ENCODE results near the gene LRRC4C. TPM values are rescaled to one million over a fixed set of nuclear protein-coding genes. Genes with fewer than 3 reads are reported as not detected.

LRRC4C gene
- total and polyA plus RNA-seq, 2 experiments from 2014 or later: 0.35 to 1.1 TPM

DNA sequence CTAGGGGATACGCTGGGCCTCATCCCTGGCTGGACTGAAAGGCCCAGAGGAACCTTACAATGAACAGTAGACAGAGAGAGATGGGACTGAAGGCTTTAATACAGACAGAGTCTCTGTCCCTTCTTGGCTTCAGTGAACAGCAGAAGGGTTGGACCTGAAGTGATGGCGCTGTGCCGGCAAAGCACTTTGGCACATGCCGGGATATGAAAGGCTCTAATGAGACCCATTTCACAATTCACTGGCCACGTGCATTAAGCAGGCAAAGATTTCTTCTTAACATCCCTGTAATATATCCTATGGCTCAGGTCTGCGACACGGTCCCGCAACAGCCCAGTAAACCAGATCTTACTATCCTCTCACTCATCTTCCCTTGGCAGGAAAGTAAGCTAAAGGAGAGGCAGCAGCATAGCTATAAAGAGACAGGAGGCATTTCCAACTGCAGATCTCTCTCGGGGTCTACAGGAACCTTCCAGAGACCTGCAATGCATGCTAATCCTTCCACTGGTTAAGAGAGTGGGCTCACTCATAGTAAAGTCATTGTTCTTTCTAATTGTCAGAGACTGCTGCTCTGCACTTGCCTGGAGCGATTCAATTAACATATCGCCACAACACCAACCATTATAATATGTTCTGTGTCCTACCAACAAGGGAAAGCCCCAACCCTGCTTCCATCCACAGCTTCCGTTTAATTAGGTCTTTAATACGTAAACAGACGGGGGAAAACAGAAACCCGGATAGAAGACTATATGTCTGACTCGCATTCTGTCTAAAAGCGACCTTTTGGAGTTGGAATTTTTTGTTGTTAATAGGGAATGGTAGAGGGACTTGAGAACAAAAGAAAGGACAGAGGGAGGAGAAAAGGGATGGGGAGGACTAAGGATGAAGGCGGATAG lies 1179.0 kb downstream of the LRRC4C start:
- H3K4me3 ChIP-seq: no peak overlapping the region

More for the DNA sequence above, 1179.0 kb downstream of the LRRC4C start:
- no peak overlapping the region for H3K4me3 Mint-ChIP-seq
- no peaks in the 10 kb centered on the region for H3K79me2 ChIP-seq (replicated peaks; ENCODE audit: insufficient read depth)
- no peak for TF ChIP-seq ZNF114 (CRISPR knock-in tag; IDR thresholded peaks at IDR 0.05)
- TF ChIP-seq, protein P1, sequence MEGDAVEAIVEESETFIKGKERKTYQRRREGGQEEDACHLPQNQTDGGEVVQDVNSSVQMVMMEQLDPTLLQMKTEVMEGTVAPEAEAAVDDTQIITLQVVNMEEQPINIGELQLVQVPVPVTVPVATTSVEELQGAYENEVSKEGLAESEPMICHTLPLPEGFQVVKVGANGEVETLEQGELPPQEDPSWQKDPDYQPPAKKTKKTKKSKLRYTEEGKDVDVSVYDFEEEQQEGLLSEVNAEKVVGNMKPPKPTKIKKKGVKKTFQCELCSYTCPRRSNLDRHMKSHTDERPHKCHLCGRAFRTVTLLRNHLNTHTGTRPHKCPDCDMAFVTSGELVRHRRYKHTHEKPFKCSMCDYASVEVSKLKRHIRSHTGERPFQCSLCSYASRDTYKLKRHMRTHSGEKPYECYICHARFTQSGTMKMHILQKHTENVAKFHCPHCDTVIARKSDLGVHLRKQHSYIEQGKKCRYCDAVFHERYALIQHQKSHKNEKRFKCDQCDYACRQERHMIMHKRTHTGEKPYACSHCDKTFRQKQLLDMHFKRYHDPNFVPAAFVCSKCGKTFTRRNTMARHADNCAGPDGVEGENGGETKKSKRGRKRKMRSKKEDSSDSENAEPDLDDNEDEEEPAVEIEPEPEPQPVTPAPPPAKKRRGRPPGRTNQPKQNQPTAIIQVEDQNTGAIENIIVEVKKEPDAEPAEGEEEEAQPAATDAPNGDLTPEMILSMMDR (conservative IDR thresholded peaks at IDR 0.05; ENCODE audit: low read depth in 2 of 2): no peak
- TF ChIP-seq, protein P2, sequence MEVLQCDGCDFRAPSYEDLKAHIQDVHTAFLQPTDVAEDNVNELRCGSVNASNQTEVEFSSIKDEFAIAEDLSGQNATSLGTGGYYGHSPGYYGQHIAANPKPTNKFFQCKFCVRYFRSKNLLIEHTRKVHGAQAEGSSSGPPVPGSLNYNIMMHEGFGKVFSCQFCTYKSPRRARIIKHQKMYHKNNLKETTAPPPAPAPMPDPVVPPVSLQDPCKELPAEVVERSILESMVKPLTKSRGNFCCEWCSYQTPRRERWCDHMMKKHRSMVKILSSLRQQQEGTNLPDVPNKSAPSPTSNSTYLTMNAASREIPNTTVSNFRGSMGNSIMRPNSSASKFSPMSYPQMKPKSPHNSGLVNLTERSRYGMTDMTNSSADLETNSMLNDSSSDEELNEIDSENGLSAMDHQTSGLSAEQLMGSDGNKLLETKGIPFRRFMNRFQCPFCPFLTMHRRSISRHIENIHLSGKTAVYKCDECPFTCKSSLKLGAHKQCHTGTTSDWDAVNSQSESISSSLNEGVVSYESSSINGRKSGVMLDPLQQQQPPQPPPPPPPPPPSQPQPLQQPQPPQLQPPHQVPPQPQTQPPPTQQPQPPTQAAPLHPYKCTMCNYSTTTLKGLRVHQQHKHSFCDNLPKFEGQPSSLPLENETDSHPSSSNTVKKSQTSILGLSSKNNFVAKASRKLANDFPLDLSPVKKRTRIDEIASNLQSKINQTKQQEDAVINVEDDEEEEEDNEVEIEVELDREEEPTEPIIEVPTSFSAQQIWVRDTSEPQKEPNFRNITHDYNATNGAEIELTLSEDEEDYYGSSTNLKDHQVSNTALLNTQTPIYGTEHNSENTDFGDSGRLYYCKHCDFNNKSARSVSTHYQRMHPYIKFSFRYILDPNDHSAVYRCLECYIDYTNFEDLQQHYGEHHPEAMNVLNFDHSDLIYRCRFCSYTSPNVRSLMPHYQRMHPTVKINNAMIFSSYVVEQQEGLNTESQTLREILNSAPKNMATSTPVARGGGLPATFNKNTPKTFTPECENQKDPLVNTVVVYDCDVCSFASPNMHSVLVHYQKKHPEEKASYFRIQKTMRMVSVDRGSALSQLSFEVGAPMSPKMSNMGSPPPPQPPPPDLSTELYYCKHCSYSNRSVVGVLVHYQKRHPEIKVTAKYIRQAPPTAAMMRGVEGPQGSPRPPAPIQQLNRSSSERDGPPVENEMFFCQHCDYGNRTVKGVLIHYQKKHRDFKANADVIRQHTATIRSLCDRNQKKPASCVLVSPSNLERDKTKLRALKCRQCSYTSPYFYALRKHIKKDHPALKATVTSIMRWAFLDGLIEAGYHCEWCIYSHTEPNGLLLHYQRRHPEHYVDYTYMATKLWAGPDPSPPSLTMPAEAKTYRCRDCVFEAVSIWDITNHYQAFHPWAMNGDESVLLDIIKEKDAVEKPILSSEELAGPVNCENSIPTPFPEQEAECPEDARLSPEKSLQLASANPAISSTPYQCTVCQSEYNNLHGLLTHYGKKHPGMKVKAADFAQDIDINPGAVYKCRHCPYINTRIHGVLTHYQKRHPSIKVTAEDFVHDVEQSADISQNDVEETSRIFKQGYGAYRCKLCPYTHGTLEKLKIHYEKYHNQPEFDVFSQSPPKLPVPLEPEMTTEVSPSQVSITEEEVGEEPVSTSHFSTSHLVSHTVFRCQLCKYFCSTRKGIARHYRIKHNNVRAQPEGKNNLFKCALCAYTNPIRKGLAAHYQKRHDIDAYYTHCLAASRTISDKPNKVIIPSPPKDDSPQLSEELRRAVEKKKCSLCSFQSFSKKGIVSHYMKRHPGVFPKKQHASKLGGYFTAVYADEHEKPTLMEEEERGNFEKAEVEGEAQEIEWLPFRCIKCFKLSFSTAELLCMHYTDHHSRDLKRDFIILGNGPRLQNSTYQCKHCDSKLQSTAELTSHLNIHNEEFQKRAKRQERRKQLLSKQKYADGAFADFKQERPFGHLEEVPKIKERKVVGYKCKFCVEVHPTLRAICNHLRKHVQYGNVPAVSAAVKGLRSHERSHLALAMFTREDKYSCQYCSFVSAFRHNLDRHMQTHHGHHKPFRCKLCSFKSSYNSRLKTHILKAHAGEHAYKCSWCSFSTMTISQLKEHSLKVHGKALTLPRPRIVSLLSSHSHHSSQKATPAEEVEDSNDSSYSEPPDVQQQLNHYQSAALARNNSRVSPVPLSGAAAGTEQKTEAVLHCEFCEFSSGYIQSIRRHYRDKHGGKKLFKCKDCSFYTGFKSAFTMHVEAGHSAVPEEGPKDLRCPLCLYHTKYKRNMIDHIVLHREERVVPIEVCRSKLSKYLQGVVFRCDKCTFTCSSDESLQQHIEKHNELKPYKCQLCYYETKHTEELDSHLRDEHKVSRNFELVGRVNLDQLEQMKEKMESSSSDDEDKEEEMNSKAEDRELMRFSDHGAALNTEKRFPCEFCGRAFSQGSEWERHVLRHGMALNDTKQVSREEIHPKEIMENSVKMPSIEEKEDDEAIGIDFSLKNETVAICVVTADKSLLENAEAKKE (CRISPR knock-in tag; IDR thresholded peaks at IDR 0.05): no peak
- TF ChIP-seq STAT1 (IDR thresholded peaks at IDR 0.05; ENCODE audit: unreplicated experiment): no peak
- TF ChIP-seq ZNF331 (CRISPR knock-in tag; IDR thresholded peaks at IDR 0.05; ENCODE audit: low read depth): no peak
- TF ChIP-seq POLR2AphosphoS5 (IDR thresholded peaks at IDR 0.05; ENCODE audit: low read depth): no peak
- TF ChIP-seq CREB1 (CRISPR knock-in tag; IDR thresholded peaks at IDR 0.05; ENCODE audit: low read depth): no peak
- TF ChIP-seq NANOG (IDR thresholded peaks at IDR 0.05; ENCODE audit: borderline replicate concordance): no peak
- no peak for TF ChIP-seq EZH2phosphoT487 (IDR thresholded peaks at IDR 0.05; ENCODE audit: unreplicated experiment)
- no peak for TF ChIP-seq EZH2 (IDR thresholded peaks at IDR 0.05; ENCODE audit: low read depth, unreplicated experiment)
- TF ChIP-seq, protein P3, sequence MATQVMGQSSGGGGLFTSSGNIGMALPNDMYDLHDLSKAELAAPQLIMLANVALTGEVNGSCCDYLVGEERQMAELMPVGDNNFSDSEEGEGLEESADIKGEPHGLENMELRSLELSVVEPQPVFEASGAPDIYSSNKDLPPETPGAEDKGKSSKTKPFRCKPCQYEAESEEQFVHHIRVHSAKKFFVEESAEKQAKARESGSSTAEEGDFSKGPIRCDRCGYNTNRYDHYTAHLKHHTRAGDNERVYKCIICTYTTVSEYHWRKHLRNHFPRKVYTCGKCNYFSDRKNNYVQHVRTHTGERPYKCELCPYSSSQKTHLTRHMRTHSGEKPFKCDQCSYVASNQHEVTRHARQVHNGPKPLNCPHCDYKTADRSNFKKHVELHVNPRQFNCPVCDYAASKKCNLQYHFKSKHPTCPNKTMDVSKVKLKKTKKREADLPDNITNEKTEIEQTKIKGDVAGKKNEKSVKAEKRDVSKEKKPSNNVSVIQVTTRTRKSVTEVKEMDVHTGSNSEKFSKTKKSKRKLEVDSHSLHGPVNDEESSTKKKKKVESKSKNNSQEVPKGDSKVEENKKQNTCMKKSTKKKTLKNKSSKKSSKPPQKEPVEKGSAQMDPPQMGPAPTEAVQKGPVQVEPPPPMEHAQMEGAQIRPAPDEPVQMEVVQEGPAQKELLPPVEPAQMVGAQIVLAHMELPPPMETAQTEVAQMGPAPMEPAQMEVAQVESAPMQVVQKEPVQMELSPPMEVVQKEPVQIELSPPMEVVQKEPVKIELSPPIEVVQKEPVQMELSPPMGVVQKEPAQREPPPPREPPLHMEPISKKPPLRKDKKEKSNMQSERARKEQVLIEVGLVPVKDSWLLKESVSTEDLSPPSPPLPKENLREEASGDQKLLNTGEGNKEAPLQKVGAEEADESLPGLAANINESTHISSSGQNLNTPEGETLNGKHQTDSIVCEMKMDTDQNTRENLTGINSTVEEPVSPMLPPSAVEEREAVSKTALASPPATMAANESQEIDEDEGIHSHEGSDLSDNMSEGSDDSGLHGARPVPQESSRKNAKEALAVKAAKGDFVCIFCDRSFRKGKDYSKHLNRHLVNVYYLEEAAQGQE (IDR thresholded peaks at IDR 0.05; ENCODE audit: unreplicated experiment): no peak
- no peak for TF ChIP-seq JUNB (IDR thresholded peaks at IDR 0.05; ENCODE audit: unreplicated experiment)
- TF ChIP-seq ETS1 (IDR thresholded peaks at IDR 0.05): no peak
- no peak overlapping the region for H2AFZ ChIP-seq
- no peaks in the 10 kb centered on the region for H3K36me3 ChIP-seq (ENCODE audit: insufficient read depth)
- no peaks in the 10 kb centered on the region for H3K36me3 Mint-ChIP-seq (ENCODE audit: low read depth)
- no peaks in the 10 kb centered on the region for H4K20me1 ChIP-seq (replicated peaks; ENCODE audit: insufficient read depth)
- peaks cover 15% of the 10 kb centered on the region for H3K4me1 Mint-ChIP-seq
- no peaks in the 10 kb centered on the region for H3K9me2 ChIP-seq (ENCODE audit: insufficient read depth)
- ATAC-seq (peak; percentile 71), DNase-seq (ENCODE audit: low spot score) (peak; percentile 18)
- no peak overlapping the region for H3K27ac Mint-ChIP-seq
- H3K4me2 ChIP-seq: peak overlapping the region; percentile 52
- no peaks in the 10 kb centered on the region for H3K9me3 Mint-ChIP-seq
- H3K27ac ChIP-seq (ENCODE audit: low read depth): no peak overlapping the region
- H3K4me1 ChIP-seq (ENCODE audit: insufficient read depth): peaks cover 10% of the 10 kb centered on the region
- H3K27me3 Mint-ChIP-seq (ENCODE audit: insufficient read depth, low read depth, poor library complexity): peaks cover 2% of the 10 kb centered on the region
- H3K27me3 ChIP-seq (ENCODE audit: insufficient read depth): no peaks in the 10 kb centered on the region
- no peaks in the 10 kb centered on the region for H3F3A ChIP-seq (replicated peaks; ENCODE audit: low read depth)

All from GM23338 (cell line).